ENCODE measurements around the gene ADGRE1.

DNA sequence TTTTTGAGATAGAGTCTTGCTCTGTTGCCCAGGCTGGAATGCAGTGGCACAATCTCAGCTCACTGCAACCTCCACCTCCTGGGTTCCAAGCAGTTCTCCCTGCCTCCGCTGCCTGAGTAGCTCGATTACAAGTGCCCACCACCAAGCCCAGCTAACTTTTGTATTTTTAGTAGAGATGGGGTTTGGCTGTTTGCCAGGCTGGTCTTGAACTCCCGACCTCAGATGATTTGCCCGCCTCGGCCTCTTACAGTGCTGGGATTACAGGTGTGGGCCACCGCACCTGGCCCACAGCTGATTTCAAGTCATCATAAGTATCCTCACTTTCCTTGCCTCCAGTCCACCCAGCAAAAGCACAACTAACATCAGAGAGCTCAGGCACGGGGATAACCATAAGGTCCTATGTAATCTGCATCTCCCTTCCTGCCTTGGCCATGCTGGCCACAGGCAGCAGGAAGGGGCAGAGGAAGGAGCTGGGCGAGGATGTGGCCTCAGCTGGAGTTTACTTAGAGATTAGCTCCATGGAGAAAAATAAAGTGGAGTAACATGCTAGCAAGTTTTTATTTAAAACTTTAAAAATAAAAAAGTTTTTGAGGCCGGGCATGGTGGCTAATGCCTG lies 22.9 kb upstream of the ADGRE1 start:
- TF ChIP-seq, protein P1, sequence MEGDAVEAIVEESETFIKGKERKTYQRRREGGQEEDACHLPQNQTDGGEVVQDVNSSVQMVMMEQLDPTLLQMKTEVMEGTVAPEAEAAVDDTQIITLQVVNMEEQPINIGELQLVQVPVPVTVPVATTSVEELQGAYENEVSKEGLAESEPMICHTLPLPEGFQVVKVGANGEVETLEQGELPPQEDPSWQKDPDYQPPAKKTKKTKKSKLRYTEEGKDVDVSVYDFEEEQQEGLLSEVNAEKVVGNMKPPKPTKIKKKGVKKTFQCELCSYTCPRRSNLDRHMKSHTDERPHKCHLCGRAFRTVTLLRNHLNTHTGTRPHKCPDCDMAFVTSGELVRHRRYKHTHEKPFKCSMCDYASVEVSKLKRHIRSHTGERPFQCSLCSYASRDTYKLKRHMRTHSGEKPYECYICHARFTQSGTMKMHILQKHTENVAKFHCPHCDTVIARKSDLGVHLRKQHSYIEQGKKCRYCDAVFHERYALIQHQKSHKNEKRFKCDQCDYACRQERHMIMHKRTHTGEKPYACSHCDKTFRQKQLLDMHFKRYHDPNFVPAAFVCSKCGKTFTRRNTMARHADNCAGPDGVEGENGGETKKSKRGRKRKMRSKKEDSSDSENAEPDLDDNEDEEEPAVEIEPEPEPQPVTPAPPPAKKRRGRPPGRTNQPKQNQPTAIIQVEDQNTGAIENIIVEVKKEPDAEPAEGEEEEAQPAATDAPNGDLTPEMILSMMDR (IDR thresholded peaks at IDR 0.05; ENCODE audit: poor library complexity, severe bottlenecking), result no peak
- no peak for TF ChIP-seq POLR2AphosphoS5 (IDR thresholded peaks at IDR 0.05)
